A549 (cell line): ENCODE measurements around the gene IFI27L1. TPM values are rescaled to one million over a fixed set of nuclear protein-coding genes. Genes with fewer than 3 reads are reported as not detected.

ENCODE experiments used
- ATAC-seq, 2 experiments: fragments of 200-7000 bp in 1 of 2; fragments of >200 bp in 1 of 2; cut with Nextera tagmentation in 1 of 2; cut with Tn5 transposase in 1 of 2; 3 replicates each; pipeline versions ENCODE4 v1.8.0 to v1.9.1; 2018 to 2020; ENCODE audit warnings: mild to moderate bottlenecking in 1 of 2, moderate library complexity in 1 of 2
- CTCF ChIA-PET: fragments of 300-600 bp; sonication (Branson Sonifier 250); formaldehyde crosslinking; extraction: SDS; loops from one replicate; lab custom pipeline; 2021; ENCODE audit warnings: antibody characterized with exemption, inconsistent platforms; lab: Yijun Ruan, JAX
- POLR2A ChIA-PET: fragments of 350-600 bp; formaldehyde crosslinking; extraction: SDS; loops from one replicate; lab custom pipeline; 2021; ENCODE audit warnings: antibody characterized with exemption, inconsistent platforms; lab: Yijun Ruan, JAX
- DNase-seq, 2 experiments: peaks; one replicate each; pipeline versions ENCODE4 v3.0.0 to v3.0.0-alpha.2; 2011 to 2016; ENCODE audit warnings: low read depth in 1 of 2, low spot score in 1 of 2
- FAIRE-seq: peaks from 2 replicates; lab custom pipeline; 2011; peaks lifted over from hg19 to GRCh38; lab: Jason Lieb, UNC
- H3K27ac ChIP-seq, 2 experiments: fragments of >200 bp; sonication (Bioruptor Twin); formaldehyde crosslinking; 3 replicates each; pipeline ENCODE4 v1.5.1; 2016 to 2017
- H3K4me1 ChIP-seq: fragments of >200 bp; sonication (Bioruptor Twin); formaldehyde crosslinking; 3 replicates; pipeline ENCODE4 v1.6.1; 2016
- H3K4me2 ChIP-seq: fragments of >200 bp; sonication (Bioruptor Twin); formaldehyde crosslinking; 3 replicates; pipeline ENCODE4 v1.6.1; 2016
- H3K4me3 ChIP-seq: fragments of >200 bp; sonication (Bioruptor Twin); formaldehyde crosslinking; 3 replicates; pipeline ENCODE4 v1.5.1; 2016
- H3K9me3 ChIP-seq: fragments of >200 bp; sonication (Bioruptor Twin); formaldehyde crosslinking; 3 replicates; pipeline ENCODE4 v1.6.1; 2016
- BHLHE40 ChIP-seq: IDR thresholded peaks from 2 replicates; pipeline ENCODE4 v1.6.1; 2012; ENCODE audit warnings: low read depth, low read length, inconsistent platforms
- CHD2 ChIP-seq: fragments of 150-350 bp; IDR thresholded peaks from 2 replicates; pipeline ENCODE4 v1.6.1; 2014; ENCODE audit warnings: low read length; ENCODE audit not compliant: partially characterized antibody
- HOXB13 ChIP-seq: fragments of 250-450 bp; sonication (Bioruptor Pico); IDR thresholded peaks from 2 replicates; pipeline ENCODE4 v1.5.0; 2020; ENCODE audit warnings: low read depth, mild to moderate bottlenecking, moderate library complexity
- JUN ChIP-seq, 2 experiments: fragments of >200 bp; sonication (Bioruptor Twin); formaldehyde crosslinking; IDR thresholded peaks; 2 replicates in 1 of 2; 3 replicates in 1 of 2; pipeline ENCODE4 v1.6.1; 2016 to 2017
- MAZ ChIP-seq: fragments of 150-350 bp; IDR thresholded peaks from 2 replicates; pipeline ENCODE4 v1.6.1; 2014; ENCODE audit warnings: antibody characterized with exemption, low read depth, low read length, borderline replicate concordance
- MYC ChIP-seq: IDR thresholded peaks from 2 replicates; pipeline ENCODE4 v1.6.1; 2012; ENCODE audit warnings: mild to moderate bottlenecking, inconsistent platforms, low read length, improper control_type of control experiment, borderline replicate concordance
- NPAS2 ChIP-seq: fragments of 250-450 bp; sonication (Bioruptor Pico); IDR thresholded peaks from 2 replicates; pipeline ENCODE4 v1.8.0; 2022; ENCODE audit warnings: mild to moderate bottlenecking, moderate library complexity, borderline replicate concordance
- PHF8 ChIP-seq: fragments of 200-600 bp; sonication (generic); IDR thresholded peaks from 2 replicates; pipeline ENCODE4 v1.6.1; 2016; ENCODE audit warnings: low read depth, mild to moderate bottlenecking, antibody characterized with exemption, moderate library complexity, borderline replicate concordance
- POLR2A ChIP-seq: IDR thresholded peaks from 2 replicates; pipeline ENCODE4 v1.6.1; 2012; ENCODE audit warnings: mild to moderate bottlenecking, low read length
- RARB ChIP-seq: fragments of 250-450 bp; sonication (Bioruptor Pico); IDR thresholded peaks from 2 replicates; pipeline ENCODE4 v1.8.0; 2021; ENCODE audit warnings: mild to moderate bottlenecking, moderate library complexity
- RCOR1 ChIP-seq: fragments of 150-350 bp; IDR thresholded peaks from 2 replicates; pipeline ENCODE4 v1.6.1; 2014; ENCODE audit warnings: antibody characterized with exemption, low read length, low read depth
- ZNF302 ChIP-seq: fragments of 250-450 bp; sonication (Bioruptor Pico); IDR thresholded peaks from 2 replicates; pipeline ENCODE4 v1.9.0; 2021; ENCODE audit warnings: inconsistent platforms, mild to moderate bottlenecking, moderate library complexity
- ZSCAN20 ChIP-seq: fragments of 250-450 bp; sonication (Bioruptor Pico); IDR thresholded peaks from 2 replicates; pipeline ENCODE4 v1.8.0; 2022; ENCODE audit warnings: mild to moderate bottlenecking, moderate library complexity
- WGBS: methylation state at CpG from one replicate; pipeline ENCODE4 v1.1.6; 2017; ENCODE audit errors: missing lambda C conversion rate; 5-methylcytosine and 5-hydroxymethylcytosine counted together
- polyA plus RNA-seq, 4 experiments: library from polyadenylated mRNA; depleted of rRNA in 3 of 4; stranded (reverse); fragments of >200 nt; fragmentation: RNase III in 1 of 4; extraction: RNeasy Plus Mini Kit Qiagen cat#74134 plus additional on column Dnase treatment in 1 of 4; gene quantifications; 2 replicates in 3 of 4; 3 replicates in 1 of 4; pipeline ENCODE4 v1.2.3, GENCODE V29; 2011 to 2017
- TF ChIP-seq, protein P1 (sequence below): fragments of >200 bp; sonication (Bioruptor Twin); formaldehyde crosslinking; IDR thresholded peaks from 2 replicates; pipeline ENCODE4 v1.6.1; 2016
- TF ChIP-seq, protein P2 (sequence below): fragments of >200 bp; sonication (Bioruptor Twin); formaldehyde crosslinking; IDR thresholded peaks from 3 replicates; pipeline ENCODE4 v1.5.1; 2016
- TF ChIP-seq, protein P3 (sequence below): fragments of 200-600 bp; sonication (generic); IDR thresholded peaks from 2 replicates; pipeline ENCODE4 v1.6.1; 2016; ENCODE audit warnings: antibody characterized with exemption, mild to moderate bottlenecking, moderate library complexity

IFI27L1 gene
- polyA plus RNA-seq, 2 of the 4 experiments (the other 2 are of a cell fraction) = 15.9 to 28.0 TPM

DNA sequence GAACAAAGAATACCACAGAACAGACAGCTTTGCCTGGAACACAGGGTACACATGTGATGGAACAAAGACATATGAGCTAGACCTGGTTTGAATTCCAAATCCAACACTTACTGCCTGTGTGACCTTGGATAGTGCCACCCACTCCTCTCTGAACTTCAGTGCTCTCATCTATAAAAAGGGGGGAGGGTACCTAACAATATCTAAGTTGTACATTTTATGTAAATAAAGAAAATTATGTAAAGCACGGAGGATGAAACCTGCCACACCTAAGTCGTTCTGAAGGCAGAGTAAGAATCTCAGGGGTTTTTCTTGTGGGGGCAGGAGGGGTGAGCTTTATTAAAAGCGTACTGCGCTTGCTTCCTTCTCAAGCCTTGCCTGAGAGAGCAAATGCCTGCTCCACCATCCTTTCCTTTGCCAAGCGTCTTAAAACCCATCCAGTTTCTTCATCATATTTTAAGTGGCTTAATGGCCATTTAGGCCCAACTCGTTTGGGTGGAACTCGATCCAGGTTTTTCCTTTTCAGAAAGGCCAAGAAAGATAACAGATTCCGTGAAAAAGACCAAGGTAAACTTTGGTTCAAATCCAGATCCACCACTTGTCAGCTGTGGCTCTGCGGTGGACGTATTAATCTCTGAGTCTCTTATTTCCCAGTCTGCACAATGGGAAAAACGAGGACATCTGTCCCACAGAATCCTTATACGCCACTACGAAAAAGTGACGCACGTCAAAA lies 1.1 kb upstream of the IFI27L1 start:
- TF ChIP-seq, protein P1, sequence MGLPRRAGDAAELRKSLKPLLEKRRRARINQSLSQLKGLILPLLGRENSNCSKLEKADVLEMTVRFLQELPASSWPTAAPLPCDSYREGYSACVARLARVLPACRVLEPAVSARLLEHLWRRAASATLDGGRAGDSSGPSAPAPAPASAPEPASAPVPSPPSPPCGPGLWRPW = no peak
- TF ChIP-seq NPAS2 (CRISPR knock-in tag) (no peak), RARB (CRISPR knock-in tag) (no peak)
- DNase-seq (peak in 1 of 2 experiments; percentile 37), ATAC-seq (no peak; a peak in 1 of 6 replicates), FAIRE-seq (no peak)
- H3K4me1 ChIP-seq = peaks cover 14% of the 10 kb centered on the region
- peak overlapping the region; percentile 86 for H3K4me2 ChIP-seq
- 21% methylated on average over 15 of the region's 15 CpGs for WGBS
- POLR2A ChIA-PET = interaction anchor here (1.2 to 1.4 kb wide), 2 partner anchors 20 to 57 kb away, joined by 6 read pairs; no protein-coding TSS in a partner anchor
- H3K4me3 ChIP-seq = peak overlapping the region; percentile 89
- CTCF ChIA-PET = interaction anchor here (0.5 to 2.2 kb wide), 3 partner anchors 41 to 153 kb away, joined by 3 to 8 read pairs (median 3); no protein-coding TSS in a partner anchor
- peaks cover 21% of the 10 kb centered on the region; the same call in 2 of the 3 replicates for H3K9me3 ChIP-seq
- peak overlapping the region; percentile 80 to 91 for H3K27ac ChIP-seq

DNA sequence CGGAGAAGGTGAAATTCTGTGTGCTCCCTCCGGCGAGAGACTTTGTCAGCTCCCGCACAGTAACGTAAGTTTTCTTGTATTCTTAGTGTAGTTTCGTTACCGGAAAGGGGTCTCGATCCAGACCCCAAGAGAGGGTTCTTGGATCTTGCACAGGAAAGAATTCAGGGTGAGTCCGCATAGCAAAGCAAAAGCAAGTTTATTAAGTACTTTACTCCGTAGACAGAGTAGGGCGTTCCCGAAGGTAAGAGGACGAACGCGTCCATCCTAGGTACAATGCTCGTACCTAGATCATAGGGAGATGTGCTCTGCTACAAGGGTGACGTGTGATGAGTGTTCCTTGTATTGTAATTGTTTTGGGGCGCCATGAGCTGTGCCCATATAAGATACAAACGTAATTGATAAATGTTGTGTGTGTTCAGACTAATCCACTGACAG lies 293 bp downstream of the IFI27L1 start:
- Histone ChIP-seq H3K9me3 (peaks cover 9% of the 10 kb centered on the region; the same call in 2 of the 3 replicates), H3K4me1 (peaks cover 14% of the 10 kb centered on the region), H3K4me3 (peak overlapping the region; percentile 89), H3K27ac (peak overlapping the region; percentile 80 to 91), H3K4me2 (peak overlapping the region; percentile 72)
- ChIA-PET CTCF (interaction anchor here (1.1 to 1.3 kb wide), 2 partner anchors 18 to 141 kb away, joined by 3 read pairs; no protein-coding TSS in a partner anchor), POLR2A (interaction anchor here (0.8 to 1.4 kb wide), 6 partner anchors 14 to 55 kb away, joined by 3 to 6 read pairs (median 3); partner anchors contain the start of gene IFI27L2)
- no peak for DNase-seq
- WGBS = 11% methylated on average over 19 of the region's 19 CpGs
- TF ChIP-seq MYC = no peak
- TF ChIP-seq ZNF302 (CRISPR knock-in tag) = no peak
- no peak for TF ChIP-seq HOXB13 (CRISPR knock-in tag)
- TF ChIP-seq CHD2 = no peak
- no peak for TF ChIP-seq BHLHE40
- no peak for TF ChIP-seq PHF8
- TF ChIP-seq RCOR1 = no peak
- TF ChIP-seq, protein P2, sequence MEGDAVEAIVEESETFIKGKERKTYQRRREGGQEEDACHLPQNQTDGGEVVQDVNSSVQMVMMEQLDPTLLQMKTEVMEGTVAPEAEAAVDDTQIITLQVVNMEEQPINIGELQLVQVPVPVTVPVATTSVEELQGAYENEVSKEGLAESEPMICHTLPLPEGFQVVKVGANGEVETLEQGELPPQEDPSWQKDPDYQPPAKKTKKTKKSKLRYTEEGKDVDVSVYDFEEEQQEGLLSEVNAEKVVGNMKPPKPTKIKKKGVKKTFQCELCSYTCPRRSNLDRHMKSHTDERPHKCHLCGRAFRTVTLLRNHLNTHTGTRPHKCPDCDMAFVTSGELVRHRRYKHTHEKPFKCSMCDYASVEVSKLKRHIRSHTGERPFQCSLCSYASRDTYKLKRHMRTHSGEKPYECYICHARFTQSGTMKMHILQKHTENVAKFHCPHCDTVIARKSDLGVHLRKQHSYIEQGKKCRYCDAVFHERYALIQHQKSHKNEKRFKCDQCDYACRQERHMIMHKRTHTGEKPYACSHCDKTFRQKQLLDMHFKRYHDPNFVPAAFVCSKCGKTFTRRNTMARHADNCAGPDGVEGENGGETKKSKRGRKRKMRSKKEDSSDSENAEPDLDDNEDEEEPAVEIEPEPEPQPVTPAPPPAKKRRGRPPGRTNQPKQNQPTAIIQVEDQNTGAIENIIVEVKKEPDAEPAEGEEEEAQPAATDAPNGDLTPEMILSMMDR = no peak
- TF ChIP-seq POLR2A = no peak
- no peak for TF ChIP-seq JUN (IDR thresholded peaks at IDR 0.05)
- TF ChIP-seq, protein P3, sequence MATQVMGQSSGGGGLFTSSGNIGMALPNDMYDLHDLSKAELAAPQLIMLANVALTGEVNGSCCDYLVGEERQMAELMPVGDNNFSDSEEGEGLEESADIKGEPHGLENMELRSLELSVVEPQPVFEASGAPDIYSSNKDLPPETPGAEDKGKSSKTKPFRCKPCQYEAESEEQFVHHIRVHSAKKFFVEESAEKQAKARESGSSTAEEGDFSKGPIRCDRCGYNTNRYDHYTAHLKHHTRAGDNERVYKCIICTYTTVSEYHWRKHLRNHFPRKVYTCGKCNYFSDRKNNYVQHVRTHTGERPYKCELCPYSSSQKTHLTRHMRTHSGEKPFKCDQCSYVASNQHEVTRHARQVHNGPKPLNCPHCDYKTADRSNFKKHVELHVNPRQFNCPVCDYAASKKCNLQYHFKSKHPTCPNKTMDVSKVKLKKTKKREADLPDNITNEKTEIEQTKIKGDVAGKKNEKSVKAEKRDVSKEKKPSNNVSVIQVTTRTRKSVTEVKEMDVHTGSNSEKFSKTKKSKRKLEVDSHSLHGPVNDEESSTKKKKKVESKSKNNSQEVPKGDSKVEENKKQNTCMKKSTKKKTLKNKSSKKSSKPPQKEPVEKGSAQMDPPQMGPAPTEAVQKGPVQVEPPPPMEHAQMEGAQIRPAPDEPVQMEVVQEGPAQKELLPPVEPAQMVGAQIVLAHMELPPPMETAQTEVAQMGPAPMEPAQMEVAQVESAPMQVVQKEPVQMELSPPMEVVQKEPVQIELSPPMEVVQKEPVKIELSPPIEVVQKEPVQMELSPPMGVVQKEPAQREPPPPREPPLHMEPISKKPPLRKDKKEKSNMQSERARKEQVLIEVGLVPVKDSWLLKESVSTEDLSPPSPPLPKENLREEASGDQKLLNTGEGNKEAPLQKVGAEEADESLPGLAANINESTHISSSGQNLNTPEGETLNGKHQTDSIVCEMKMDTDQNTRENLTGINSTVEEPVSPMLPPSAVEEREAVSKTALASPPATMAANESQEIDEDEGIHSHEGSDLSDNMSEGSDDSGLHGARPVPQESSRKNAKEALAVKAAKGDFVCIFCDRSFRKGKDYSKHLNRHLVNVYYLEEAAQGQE = no peak
- TF ChIP-seq MAZ = no peak
- TF ChIP-seq ZSCAN20 = no peak
- no peak for FAIRE-seq
- ATAC-seq = peak; percentile 13 to 16; a peak in 3 of 6 replicates
